Mucosa of descending colon (tissue), 3 donors: ENCODE data around the gene CAPN11. TPM values are rescaled to one million over a fixed set of nuclear protein-coding genes. Genes with fewer than 3 reads are reported as not detected.

ENCODE experiments used
- ATAC-seq: fragments of 200-7000 bp; cut with Tn5 transposase; one replicate; pipeline ENCODE4 v1.9.1; 2020; ENCODE audit warnings: mild to moderate bottlenecking, moderate library complexity
- DNase-seq, 3 donors: peaks; one replicate each; pipeline ENCODE4 v3.0.0-alpha.2; 2020
- H3K36me3 ChIP-seq: fragments of 200-600 bp; one replicate; pipeline ENCODE4 v1.8.0; 2021; ENCODE audit warnings: low read depth, mild to moderate bottlenecking
- H3K4me1 ChIP-seq: fragments of 200-600 bp; one replicate; pipeline ENCODE4 v1.8.0; 2021; ENCODE audit warnings: low read depth, mild to moderate bottlenecking
- H3K4me3 ChIP-seq: fragments of 200-600 bp; one replicate; pipeline ENCODE4 v1.8.0; 2021; ENCODE audit warnings: mild to moderate bottlenecking
- H3K9me3 ChIP-seq: fragments of 200-600 bp; one replicate; pipeline ENCODE4 v1.8.0; 2021; ENCODE audit warnings: mild to moderate bottlenecking
- CTCF ChIP-seq: fragments of 200-600 bp; IDR thresholded peaks from one replicate; pipeline ENCODE4 v1.8.0; 2022; ENCODE audit warnings: antibody characterized with exemption, mild to moderate bottlenecking
- intact Hi-C, 2 donors: fragments of 100-400 bp; cut with DNase I in 1 of 2; cut with micrococcal nuclease in 1 of 2; formaldehyde crosslinking; loops; one replicate each; pipeline versions ENCODE4 v1.11.0 to v1.11.1; 2022; cut with DNase I, micrococcal nuclease
- total RNA-seq, 3 donors: library from RNA; stranded (reverse); fragmentation: NEBNext Ultra II Directional in 2 of 3; extraction: Animal tissue kit (Norgen Biotek cat#: 25700) in 2 of 3; gene quantifications; one replicate each; pipeline versions ENCODE4 v1.2.1 to v1.2.4, GENCODE V29; 2021 to 2023
- donor health status: DM: no; HTN: no; CAD: no; lungs with moderate emphysema.
- donor health status: DM: no; HTN: no; CAD: no.
- donor health status: DM: no; HTN: yes; CAD: no.

Gene CAPN11
- total RNA-seq, 3 donors from 2014 or later, result 0.35 to 1.2 (median 1.1) TPM

- Histone ChIP-seq H3K4me1 (peaks cover 22% of the 10 kb centered on the region), H3K36me3 (no peaks in the 10 kb centered on the region), H3K9me3 (no peaks in the 10 kb centered on the region), H3K4me3 (no peak overlapping the region)
- DNase-seq (no peak), ATAC-seq (no peak)
- intact Hi-C loops, result no loop called here
- TF ChIP-seq CTCF, result no peak
Observed at GRCh38 chr6:44113414-44113813, 45.2 kb upstream of the CAPN11 start.

- Histone ChIP-seq H3K9me3 (no peaks in the 10 kb centered on the region), H3K4me1 (peaks cover 22% of the 10 kb centered on the region), H3K4me3 (no peak overlapping the region), H3K36me3 (no peaks in the 10 kb centered on the region)
- intact Hi-C loops, result no loop called here
- TF ChIP-seq CTCF, result no peak
- ATAC-seq (no peak), DNase-seq (no peak)
Observed at GRCh38 chr6:44115866-44116265, 42.8 kb upstream of the CAPN11 start.

- peaks cover 22% of the 10 kb centered on the region for H3K4me1 ChIP-seq
Observed at GRCh38 chr6:44116641-44117382, 41.8 kb upstream of the CAPN11 start.

GRCh38 chr6:44117397-44118128 is 41.1 kb upstream of the CAPN11 start:
- no peak for DNase-seq
- ATAC-seq, result peak; percentile 66
- intact Hi-C loops, result no loop called here
- Histone ChIP-seq H3K9me3 (no peaks in the 10 kb centered on the region), H3K4me3 (no peak overlapping the region), H3K36me3 (no peaks in the 10 kb centered on the region), H3K4me1 (peaks cover 29% of the 10 kb centered on the region)
- TF ChIP-seq CTCF, result no peak

More at GRCh38 chr6:44116641-44117382, 41.8 kb upstream of the CAPN11 start:
- no peak for TF ChIP-seq CTCF
- no peak overlapping the region for H3K4me3 ChIP-seq
- no peaks in the 10 kb centered on the region for H3K9me3 ChIP-seq
- peak; percentile 76 for ATAC-seq
- intact Hi-C loops, result no loop called here
- H3K36me3 ChIP-seq, result no peaks in the 10 kb centered on the region
- DNase-seq, result no peak

- DNase-seq (no peak), ATAC-seq (no peak)
- TF ChIP-seq CTCF, result no peak
- intact Hi-C loops, result no loop called here
- Histone ChIP-seq H3K4me1 (peaks cover 49% of the 10 kb centered on the region), H3K9me3 (no peaks in the 10 kb centered on the region), H3K4me3 (no peak overlapping the region), H3K36me3 (no peaks in the 10 kb centered on the region)
Observed at GRCh38 chr6:44119704-44120262, 38.8 kb upstream of the CAPN11 start.
